ENCODE measurements around the gene RMDN3. TPM values are rescaled to one million over a fixed set of nuclear protein-coding genes. Genes with fewer than 3 reads are reported as not detected.

RMDN3 gene
- total RNA-seq, 2 experiments from 2014 or later = 17.8 to 19.2 TPM

Other genes with a start within 250 kb of the RMDN3 start
- gene CCDC32, start 190.2 kb downstream of the RMDN3 start, total RNA-seq = 10 to 100 TPM; 25.4 to 25.8 TPM
- gene RPUSD2, start 186.0 kb downstream of the RMDN3 start, total RNA-seq = 10 to 100 TPM; 10.9 to 12.6 TPM
- 10 to 100 TPM; 31.0 to 32.7 TPM for gene KNL1, start 161.0 kb downstream of the RMDN3 start, total RNA-seq
- 10 to 100 TPM; 65.8 to 68.8 TPM for gene RAD51, start 60.1 kb downstream of the RMDN3 start, total RNA-seq
- 10 to 100 TPM; 28.1 to 32.7 TPM for gene GCHFR, start 8.8 kb upstream of the RMDN3 start, total RNA-seq
- gene C15orf62, start 14.7 kb upstream of the RMDN3 start, total RNA-seq = under 1 TPM; 0.10 to 0.33 TPM
- 10 to 100 TPM; 15.4 to 17.0 TPM for gene ZFYVE19, start 51.8 kb upstream of the RMDN3 start, total RNA-seq
- 10 to 100 TPM; 25.9 to 28.1 TPM for gene DNAJC17, start 52.2 kb upstream of the RMDN3 start, total RNA-seq
- gene PPP1R14D, start 73.5 kb upstream of the RMDN3 start, total RNA-seq = not detected
- gene SPINT1, start 88.8 kb upstream of the RMDN3 start, total RNA-seq = 1 to 10 TPM; 4.5 to 4.7 TPM
- gene RHOV, start 119.0 kb upstream of the RMDN3 start, total RNA-seq = under 1 TPM in 1 of 2 experiments, not detected in 1; 0.22 TPM
- gene VPS18, start 139.2 kb upstream of the RMDN3 start, total RNA-seq = 1 to 10 TPM; 3.3 to 3.4 TPM
- under 1 TPM in 1 of 2 experiments, not detected in 1; 0.14 TPM for gene DLL4, start 174.1 kb upstream of the RMDN3 start, total RNA-seq
- 10 to 100 TPM; 19.8 to 20.2 TPM for gene CHAC1, start 198.2 kb upstream of the RMDN3 start, total RNA-seq

Data from activated naive CD4-positive, alpha-beta T cell treated with anti-CD3 and anti-CD28 coated beads for 36 hours (primary cell).